ENCODE measurements around the gene ZNF277.

GRCh38 chr7:112206991-112207592 lies 597 bp downstream of the ZNF277 start:
- TF ChIP-seq POLR2AphosphoS5 (IDR thresholded peaks at IDR 0.05; ENCODE audit: insufficient read depth, low read depth, low read length) (no peak), CTCF (IDR thresholded peaks at IDR 0.05; ENCODE audit: extremely low read depth in 1 of 2, insufficient read depth in 1 of 2, low read depth in 1 of 2, low read length in 2 of 2) (no peak), MAX (IDR thresholded peaks at IDR 0.05; ENCODE audit: insufficient read depth, insufficient read length) (no peak), POLR2A (IDR thresholded peaks at IDR 0.05; ENCODE audit: low read depth, low read length) (no peak)

Data from endothelial cell of umbilical vein (primary cell).